Neural cell (in vitro differentiated cells): ENCODE data around the gene TRAPPC2L.

Experiments
- EP300 ChIP-seq: fragments of 450-650 bp; conservative IDR thresholded peaks from 2 replicates; pipeline ENCODE4 v1.6.1; 2014; ENCODE audit warnings: antibody characterized with exemption, mild to moderate bottlenecking, moderate library complexity; ENCODE audit not compliant: poor library complexity, severe bottlenecking
- EZH2 ChIP-seq: fragments of 200-600, 300-800 bp; shearing (Covaris generic), sonication (generic); IDR thresholded peaks from 2 replicates; pipeline ENCODE4 v1.6.1; 2014; ENCODE audit warnings: antibody characterized with exemption, low read length, borderline replicate concordance, mild to moderate bottlenecking; ENCODE audit not compliant: insufficient read depth, poor library complexity, severe bottlenecking
- MXI1 ChIP-seq: fragments of 450-650 bp; conservative IDR thresholded peaks from 2 replicates; pipeline ENCODE4 v1.6.1; 2014; ENCODE audit warnings: antibody characterized with exemption, mild to moderate bottlenecking; ENCODE audit not compliant: poor library complexity, severe bottlenecking
- POLR2AphosphoS5 ChIP-seq: IDR thresholded peaks from 2 replicates; pipeline ENCODE4 v1.6.1; 2012
- RAD21 ChIP-seq: fragments of 450-650 bp; conservative IDR thresholded peaks from 2 replicates; pipeline ENCODE4 v1.6.1; 2014; ENCODE audit warnings: antibody characterized with exemption, mild to moderate bottlenecking, moderate library complexity
- SMC3 ChIP-seq: fragments of 450-650 bp; conservative IDR thresholded peaks from 2 replicates; pipeline ENCODE4 v1.6.1; 2014; ENCODE audit warnings: antibody characterized with exemption, mild to moderate bottlenecking, moderate library complexity; ENCODE audit not compliant: poor library complexity
- TAF1 ChIP-seq: IDR thresholded peaks from 2 replicates; pipeline ENCODE4 v1.6.1; 2012; ENCODE audit warnings: low read depth
- TF ChIP-seq, protein P1 (sequence below): fragments of 450-650 bp; IDR thresholded peaks from 2 replicates; pipeline ENCODE4 v1.5.1; 2014; ENCODE audit warnings: antibody characterized with exemption, mild to moderate bottlenecking, moderate library complexity; ENCODE audit not compliant: poor library complexity, severe bottlenecking
- TF ChIP-seq, protein P2 (sequence below): IDR thresholded peaks from 2 replicates; pipeline ENCODE4 v1.6.1; 2012; ENCODE audit warnings: borderline replicate concordance

DNA sequence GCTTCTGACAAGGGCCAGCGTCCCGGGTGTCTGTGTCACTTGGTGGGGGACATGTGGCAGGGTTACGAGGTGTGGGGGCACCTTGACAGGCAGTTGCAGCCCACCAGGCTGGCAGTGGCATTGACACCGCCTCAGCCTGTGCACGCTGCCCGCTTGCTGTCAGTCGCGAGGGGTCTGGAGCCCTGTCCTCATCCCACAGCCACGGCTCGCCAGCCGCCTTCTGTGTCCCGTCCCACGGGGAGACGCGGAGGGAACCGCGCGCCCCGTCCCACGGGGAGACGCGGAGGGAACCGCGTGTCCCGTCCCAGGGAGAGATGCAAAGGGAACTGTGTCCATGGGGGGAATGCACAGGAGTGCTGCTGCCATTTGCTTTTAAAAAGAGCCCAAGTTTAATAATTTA, 6.0 kb downstream of the TRAPPC2L start:
- TF ChIP-seq, protein P1, sequence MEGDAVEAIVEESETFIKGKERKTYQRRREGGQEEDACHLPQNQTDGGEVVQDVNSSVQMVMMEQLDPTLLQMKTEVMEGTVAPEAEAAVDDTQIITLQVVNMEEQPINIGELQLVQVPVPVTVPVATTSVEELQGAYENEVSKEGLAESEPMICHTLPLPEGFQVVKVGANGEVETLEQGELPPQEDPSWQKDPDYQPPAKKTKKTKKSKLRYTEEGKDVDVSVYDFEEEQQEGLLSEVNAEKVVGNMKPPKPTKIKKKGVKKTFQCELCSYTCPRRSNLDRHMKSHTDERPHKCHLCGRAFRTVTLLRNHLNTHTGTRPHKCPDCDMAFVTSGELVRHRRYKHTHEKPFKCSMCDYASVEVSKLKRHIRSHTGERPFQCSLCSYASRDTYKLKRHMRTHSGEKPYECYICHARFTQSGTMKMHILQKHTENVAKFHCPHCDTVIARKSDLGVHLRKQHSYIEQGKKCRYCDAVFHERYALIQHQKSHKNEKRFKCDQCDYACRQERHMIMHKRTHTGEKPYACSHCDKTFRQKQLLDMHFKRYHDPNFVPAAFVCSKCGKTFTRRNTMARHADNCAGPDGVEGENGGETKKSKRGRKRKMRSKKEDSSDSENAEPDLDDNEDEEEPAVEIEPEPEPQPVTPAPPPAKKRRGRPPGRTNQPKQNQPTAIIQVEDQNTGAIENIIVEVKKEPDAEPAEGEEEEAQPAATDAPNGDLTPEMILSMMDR = no peak
- TF ChIP-seq POLR2AphosphoS5 (no peak), EP300 (no peak), MXI1 (no peak), EZH2 (no peak), RAD21 (no peak), TAF1 (no peak), SMC3 (no peak)
- TF ChIP-seq, protein P2, sequence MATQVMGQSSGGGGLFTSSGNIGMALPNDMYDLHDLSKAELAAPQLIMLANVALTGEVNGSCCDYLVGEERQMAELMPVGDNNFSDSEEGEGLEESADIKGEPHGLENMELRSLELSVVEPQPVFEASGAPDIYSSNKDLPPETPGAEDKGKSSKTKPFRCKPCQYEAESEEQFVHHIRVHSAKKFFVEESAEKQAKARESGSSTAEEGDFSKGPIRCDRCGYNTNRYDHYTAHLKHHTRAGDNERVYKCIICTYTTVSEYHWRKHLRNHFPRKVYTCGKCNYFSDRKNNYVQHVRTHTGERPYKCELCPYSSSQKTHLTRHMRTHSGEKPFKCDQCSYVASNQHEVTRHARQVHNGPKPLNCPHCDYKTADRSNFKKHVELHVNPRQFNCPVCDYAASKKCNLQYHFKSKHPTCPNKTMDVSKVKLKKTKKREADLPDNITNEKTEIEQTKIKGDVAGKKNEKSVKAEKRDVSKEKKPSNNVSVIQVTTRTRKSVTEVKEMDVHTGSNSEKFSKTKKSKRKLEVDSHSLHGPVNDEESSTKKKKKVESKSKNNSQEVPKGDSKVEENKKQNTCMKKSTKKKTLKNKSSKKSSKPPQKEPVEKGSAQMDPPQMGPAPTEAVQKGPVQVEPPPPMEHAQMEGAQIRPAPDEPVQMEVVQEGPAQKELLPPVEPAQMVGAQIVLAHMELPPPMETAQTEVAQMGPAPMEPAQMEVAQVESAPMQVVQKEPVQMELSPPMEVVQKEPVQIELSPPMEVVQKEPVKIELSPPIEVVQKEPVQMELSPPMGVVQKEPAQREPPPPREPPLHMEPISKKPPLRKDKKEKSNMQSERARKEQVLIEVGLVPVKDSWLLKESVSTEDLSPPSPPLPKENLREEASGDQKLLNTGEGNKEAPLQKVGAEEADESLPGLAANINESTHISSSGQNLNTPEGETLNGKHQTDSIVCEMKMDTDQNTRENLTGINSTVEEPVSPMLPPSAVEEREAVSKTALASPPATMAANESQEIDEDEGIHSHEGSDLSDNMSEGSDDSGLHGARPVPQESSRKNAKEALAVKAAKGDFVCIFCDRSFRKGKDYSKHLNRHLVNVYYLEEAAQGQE = no peak
